Tongue (tissue), 2 donors: ENCODE data around the gene ARSB. TPM values are rescaled to one million over a fixed set of nuclear protein-coding genes. Genes with fewer than 3 reads are reported as not detected.

Experiments used
- DNase-seq: peaks from one replicate; pipeline ENCODE4 v3.0.0-alpha.2; 2015
- total RNA-seq: library from RNA; depleted of rRNA; stranded (reverse); fragments of >200 nt; gene quantifications from one replicate; pipeline ENCODE4 v1.2.3, GENCODE V29; 2014

Gene ARSB
- total RNA-seq, 1 donor from 2014 or later = 17.4 TPM

- no peak for DNase-seq
Observed at GRCh38 chr5:78803941-78804340, 181.2 kb downstream of the ARSB start.

- peak; percentile 61 for DNase-seq
Observed at GRCh38 chr5:78803353-78803752, 181.8 kb downstream of the ARSB start.

GRCh38 chr5:78801413-78801812 lies 183.7 kb downstream of the ARSB start:
- no peak for DNase-seq

DNA sequence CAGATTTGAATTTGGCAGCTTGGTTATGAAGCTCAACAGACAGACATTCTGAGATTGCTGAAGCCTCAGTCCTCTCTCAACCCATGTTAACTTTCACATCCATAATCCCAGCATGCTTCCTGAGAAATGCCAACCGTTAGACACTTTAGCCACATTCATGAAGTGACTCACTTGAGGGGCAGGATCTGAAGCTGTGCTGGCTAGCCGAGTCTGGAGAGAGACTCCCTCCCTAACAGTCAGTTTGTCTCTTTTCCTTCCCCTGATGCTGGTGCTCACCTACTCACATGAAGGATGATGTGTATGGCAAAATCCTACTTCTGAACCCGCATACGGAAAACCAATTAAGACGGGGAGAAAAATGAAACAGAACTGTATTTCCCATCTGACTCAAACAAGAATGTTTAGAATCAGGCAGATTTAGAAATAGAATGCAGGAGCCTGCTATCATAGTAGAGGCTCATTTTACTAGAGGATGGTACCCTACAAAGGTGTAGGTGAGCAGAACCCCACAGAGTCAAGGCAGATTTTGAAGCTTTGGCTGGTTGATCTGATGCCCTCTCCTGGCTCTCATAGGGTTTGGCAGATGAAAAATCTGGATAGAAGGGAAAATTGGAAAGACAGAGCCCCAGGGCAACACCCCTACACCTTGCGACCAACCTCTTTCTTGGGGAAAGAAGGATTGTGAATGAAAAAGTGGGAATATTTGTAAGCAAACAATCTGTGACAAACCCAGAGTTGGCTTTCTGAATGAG lies 185.7 kb downstream of the ARSB start:
- no peak for DNase-seq

DNA sequence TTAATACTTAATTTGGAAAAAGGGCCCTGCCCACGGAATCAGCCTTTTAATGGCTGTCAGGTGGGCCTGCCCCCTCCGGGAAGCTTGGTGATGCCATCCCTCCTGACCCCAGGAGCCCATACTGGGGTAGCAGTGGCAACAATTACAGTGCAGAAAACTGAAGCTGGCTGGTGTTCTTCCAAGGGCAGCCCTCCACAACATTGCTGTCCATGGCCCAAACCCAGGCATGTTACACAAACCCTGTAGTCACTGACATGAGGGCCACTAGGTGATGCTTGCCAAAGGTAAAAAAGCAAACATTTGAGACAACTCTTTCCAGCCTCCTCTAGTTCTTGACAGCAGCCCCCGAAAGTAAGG lies 186.5 kb downstream of the ARSB start:
- no peak for DNase-seq

DNA sequence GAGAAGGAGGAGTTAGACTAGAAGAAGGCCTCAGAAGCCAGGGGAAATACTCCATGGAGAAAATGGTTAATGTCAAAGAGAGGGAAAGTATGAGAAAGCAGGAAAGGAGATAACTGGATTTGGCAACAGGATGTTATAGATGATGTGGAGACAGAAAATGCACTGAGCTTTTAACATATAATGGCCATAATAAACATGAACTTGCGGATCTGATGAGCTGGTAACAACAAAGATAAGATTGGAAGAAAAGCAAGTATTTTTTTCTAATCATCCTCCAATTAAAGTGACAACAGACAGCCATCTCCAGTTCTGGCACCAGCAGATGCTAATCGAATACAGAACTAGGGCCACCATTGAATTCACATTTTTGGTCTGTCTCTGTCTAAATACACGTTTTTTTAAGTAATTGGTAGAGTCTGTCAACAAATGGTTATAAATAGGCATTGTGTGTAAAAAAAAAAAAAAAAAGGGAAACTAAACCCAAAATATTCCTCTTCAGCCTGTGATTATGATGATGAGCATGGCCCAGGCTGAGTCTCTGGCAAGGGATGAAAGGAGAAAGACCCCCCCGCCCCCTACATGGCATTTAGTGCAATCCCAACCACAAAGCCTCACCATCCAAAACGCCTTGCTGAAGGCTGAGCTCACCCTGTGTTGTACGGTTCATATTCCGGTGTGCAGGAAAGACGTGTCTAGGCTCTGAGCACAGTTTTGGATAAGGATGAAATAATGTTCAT lies 187.0 kb downstream of the ARSB start:
- peak; percentile 42 for DNase-seq

DNA sequence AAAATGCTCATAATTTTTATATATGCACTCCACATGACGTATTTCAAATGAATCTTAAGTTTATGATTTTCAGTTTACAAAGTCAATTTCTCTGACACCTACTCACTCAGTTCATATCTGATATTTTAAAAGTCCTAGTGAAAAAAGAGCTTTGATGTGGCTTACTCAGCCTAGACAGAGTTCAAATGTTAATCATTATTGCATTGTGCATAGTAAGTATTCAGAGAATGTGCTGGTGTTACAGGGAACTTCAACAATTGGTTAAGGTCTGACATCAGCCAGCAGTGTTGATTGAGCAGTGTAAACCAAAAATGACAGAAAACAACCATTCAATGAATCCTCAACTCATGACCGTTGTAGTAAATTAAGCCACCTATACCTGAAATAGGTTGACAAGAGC lies 189.4 kb downstream of the ARSB start:
- DNase-seq = no peak

DNA sequence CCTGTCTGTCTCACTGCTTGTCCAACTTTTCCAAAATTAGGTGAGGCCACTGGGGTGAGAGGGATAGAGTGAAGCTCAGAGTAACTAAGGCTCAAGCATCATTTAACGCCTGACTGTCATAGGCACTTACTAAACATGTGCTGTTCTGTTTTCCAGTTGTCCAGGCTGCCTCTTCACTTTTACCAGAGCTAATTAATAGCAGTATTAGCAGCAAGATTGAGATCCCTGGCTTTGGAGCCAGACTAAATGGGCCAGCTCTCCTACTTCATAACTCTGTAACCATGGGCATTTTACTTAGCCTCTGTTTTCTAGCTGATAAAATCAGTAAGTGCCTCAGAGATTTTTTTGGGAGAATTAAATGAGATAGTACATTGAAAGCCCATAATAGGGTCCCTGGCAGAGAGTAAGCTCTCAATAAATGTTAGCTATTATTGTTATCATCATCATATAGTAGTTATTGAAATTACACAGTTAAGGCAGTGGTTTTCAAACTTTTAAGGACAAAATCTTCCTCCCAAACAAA lies 190.4 kb downstream of the ARSB start:
- DNase-seq = no peak

DNA sequence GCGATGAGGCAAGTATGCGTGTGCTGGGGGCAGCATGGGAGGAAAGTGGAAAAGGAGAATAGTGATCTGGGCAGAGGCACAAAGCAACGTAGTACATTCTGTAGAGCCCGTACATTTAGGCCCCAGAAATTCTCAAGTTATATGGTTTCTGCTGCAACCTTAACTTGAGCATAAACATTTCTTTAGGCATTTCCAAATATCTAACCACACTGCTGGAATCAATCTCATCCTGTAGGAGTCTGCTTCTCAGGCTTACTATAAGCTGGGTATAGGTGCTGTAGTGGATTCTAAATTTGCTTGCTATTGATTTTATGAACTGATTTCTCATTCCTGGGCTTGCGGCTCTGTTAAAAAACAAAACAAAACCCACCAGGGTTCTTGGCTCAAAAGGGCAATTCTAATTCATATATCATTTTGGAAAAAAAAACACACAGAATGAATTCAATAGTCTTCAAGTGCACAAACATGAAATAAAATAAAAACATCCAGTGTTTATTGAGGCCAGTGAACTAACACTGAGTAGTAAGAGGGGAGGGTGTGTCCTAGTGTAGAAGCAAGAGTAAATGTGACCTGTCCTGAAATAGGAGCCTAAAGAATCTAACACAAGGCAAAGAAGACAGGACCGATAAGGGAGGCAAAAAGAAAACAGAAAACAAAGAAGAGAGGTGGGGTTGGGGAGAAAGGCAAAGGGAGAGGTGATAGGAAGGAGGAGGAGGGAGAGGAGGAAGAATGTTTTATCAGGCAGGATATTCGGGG lies 191.0 kb downstream of the ARSB start:
- DNase-seq = no peak

DNA sequence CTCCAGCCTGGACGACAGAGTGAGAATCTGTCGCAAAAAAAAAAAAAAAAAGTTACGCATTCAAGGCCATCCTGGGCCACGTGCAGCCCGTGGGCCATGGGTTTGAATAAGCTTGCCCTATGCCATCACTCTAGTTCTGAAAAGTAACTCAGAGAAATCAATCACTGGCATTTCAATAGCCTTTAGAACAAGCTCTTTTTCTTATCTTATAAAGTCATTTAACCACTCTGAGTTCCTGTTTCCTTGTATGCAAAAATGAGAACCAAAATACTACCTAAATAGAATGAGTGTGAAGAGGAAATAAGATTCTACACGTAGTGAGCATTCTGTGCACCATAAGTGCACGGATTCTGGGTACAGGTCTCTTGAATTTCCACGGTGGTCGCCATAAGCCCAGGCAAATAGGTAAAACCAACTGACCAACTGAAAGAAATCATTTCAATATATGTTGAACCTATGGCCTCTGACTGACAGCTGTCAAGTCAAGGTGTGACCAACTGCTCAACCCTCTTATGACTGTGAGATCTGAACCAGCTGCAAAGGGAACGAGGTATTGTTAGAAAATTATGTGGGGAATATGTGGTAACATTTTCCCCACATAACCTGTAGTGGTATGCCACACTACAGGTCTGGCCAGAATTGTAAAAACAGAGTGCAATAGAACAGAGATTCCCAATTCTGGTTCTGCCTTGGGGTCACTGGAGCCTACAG lies 192.6 kb downstream of the ARSB start:
- DNase-seq = no peak

DNA sequence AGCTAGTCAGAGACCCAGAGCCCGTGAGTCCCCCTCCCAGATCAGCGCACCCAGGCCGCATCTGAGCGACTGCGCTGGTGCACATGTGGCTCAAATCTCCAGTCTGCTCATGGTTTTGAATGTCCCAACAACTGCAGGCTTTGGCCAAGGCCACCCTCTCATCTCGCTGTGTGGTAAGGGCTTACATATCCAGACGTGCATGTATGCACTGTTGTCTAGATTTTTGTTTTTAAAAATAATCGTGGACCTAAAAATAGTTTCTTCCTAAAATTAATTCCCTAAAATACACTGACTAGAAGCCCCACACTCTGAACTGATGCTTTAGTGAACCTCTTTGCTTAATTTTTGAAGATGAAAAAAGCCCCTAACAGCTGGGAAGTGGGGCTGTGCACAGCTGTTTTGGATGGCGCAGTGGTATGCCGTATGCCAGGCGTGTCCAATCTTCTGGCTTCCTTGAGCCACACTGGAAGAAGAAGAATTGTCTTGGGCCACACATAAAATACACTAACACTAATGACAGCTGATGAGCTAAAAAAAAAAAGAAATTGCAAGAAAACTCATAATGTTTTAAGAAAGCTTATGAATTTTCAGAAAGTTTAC lies 193.5 kb downstream of the ARSB start:
- DNase-seq = peak; percentile 90

DNA sequence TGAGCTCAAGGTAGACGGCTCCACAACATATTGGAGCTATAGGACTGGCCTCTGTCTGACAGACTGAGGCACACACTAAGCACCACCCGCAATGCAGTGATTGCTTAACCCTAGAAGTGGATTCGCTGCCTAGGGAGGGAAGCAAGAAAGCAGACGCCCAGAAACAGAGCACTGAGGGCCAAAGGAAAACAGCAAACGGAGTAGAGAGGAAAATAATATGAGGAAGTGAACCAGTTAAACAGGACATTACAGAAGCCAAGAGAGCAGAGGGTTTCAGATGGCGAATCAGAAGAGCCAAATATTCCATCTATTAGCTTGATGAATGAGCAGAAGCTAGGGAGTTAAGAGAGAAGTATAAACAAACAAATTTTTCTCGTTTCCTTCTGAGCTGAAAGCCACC lies 197.3 kb downstream of the ARSB start:
- DNase-seq = no peak

DNA sequence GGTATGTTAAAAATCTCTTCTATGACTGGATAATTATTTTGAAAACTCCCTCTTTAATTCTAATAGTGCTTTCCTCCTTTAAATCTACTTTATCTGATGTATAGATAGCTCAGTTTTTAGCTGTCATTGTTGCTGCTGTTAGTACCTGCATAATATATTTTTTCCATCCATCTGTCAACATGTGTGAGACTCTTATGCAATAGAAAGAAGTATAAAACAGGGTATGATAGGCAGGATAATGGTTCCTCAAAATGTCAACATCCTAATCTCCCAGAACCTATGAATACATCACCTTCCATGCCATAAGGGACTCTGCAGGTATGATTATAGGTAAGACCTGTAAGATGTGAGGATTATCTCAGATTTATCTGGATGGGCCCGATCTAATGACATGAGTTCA lies 199.7 kb downstream of the ARSB start:
- no peak for DNase-seq

- no peak for DNase-seq
Observed at GRCh38 chr5:78783434-78784130, 201.5 kb downstream of the ARSB start.

DNA sequence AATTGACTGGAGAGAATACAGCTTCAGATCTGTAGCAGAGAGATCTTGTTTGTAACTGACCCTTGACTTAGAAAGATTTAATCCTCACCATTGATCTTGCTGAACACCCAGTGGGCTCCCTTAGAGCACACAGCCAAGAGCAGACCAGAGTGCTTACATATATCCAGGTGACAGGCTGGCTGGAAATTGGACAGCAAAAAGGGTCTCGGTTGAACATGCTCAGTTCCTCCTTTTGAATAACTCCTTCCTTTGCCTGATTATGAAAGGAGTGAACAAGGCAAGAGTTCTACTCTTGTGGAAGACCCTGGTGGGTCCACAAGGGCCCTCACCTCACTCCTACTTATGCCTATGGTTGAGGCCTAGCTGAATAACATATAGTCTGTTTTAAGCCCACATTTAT lies 202.4 kb downstream of the ARSB start:
- no peak for DNase-seq

- peak; percentile 86 for DNase-seq
Observed at GRCh38 chr5:78781611-78782286, 203.4 kb downstream of the ARSB start.

GRCh38 chr5:78779771-78780616 lies 205.1 kb downstream of the ARSB start:
- DNase-seq = peak; percentile 87

- DNase-seq = no peak
Observed at GRCh38 chr5:78779262-78779661, 205.8 kb downstream of the ARSB start.

- peak; percentile 65 for DNase-seq
Observed at GRCh38 chr5:78778538-78778937, 206.6 kb downstream of the ARSB start.

- DNase-seq = no peak
Observed at GRCh38 chr5:78777901-78778300, 207.2 kb downstream of the ARSB start.
